ENCODE measurements around the gene ZNF275. TPM values are rescaled to one million over a fixed set of nuclear protein-coding genes. Genes with fewer than 3 reads are reported as not detected.
A peak's percentile ranks its signal among the peaks of the same experiment; 100 is the strongest.

The ZNF275 gene
- total and polyA plus RNA-seq, 2 of the 8 experiments (the other 6 are each of a cell fraction or from before 2014, with no cell fraction given): 8.2 to 9.1 TPM

- CTCF ChIA-PET (ENCODE audit: partially characterized antibody): no interaction called here
- no peak overlapping the region for H3K4ac ChIP-seq (replicated peaks; ENCODE audit: insufficient read length, low read depth, low read length)
Observed at GRCh38 chrX:153382563-153383482, 48.9 kb downstream of the ZNF275 start.

More at GRCh38 chrX:153382563-153383482, 48.9 kb downstream of the ZNF275 start:
- Histone ChIP-seq H3K9ac (replicated peaks in 1 of 4; ENCODE audit: extremely low read depth in 1 of 4, low read depth in 3 of 4, low read length in 3 of 4) (no peak overlapping the region; a peak in 1 of 7 replicates), H2BK5ac (ENCODE audit: low read depth, low read length) (no peak overlapping the region), H2BK20ac (ENCODE audit: low read length) (no peak overlapping the region), H3K36me3 (ENCODE audit: control insufficient read depth in 2 of 4, insufficient read depth in 4 of 4, low read length in 3 of 4) (no peaks in the 10 kb centered on the region), H4K8ac (ENCODE audit: extremely low read depth, insufficient read depth, low read length) (no peak overlapping the region), H3K79me1 (ENCODE audit: low read depth, low read length) (no peaks in the 10 kb centered on the region), H3K4me1 (replicated peaks in 1 of 4; ENCODE audit: control insufficient read depth in 3 of 4, insufficient read depth in 4 of 4, low read length in 3 of 4) (peaks cover 0 to 3% (median 1%) of the 10 kb centered on the region in 4 experiments; a peak in 1 of 7 replicates), H2BK120ac (replicated peaks; ENCODE audit: low read depth, low read length) (no peak overlapping the region), H3K23ac (ENCODE audit: insufficient read length) (no peak overlapping the region), H3K14ac (ENCODE audit: insufficient read length) (no peak overlapping the region), H4K5ac (ENCODE audit: insufficient read length, low read depth, low read length) (no peak overlapping the region), H4K91ac (replicated peaks; ENCODE audit: insufficient read length, low read length) (no peak overlapping the region), H4K20me1 (replicated peaks in 1 of 2; ENCODE audit: control insufficient read depth in 1 of 2, insufficient read depth in 2 of 2, low read length in 2 of 2) (peaks cover 0 to 2% of the 10 kb centered on the region in 2 experiments), H3K9me3 (ENCODE audit: insufficient read depth in 2 of 2, low read depth in 1 of 2, low read length in 1 of 2) (peaks cover 0 to 5% of the 10 kb centered on the region in 2 experiments; a peak in 1 of 4 replicates), H3K4me2 (ENCODE audit: insufficient read depth in 1 of 2, low read depth in 2 of 2, low read length in 2 of 2) (no peak overlapping the region), H2AK5ac (ENCODE audit: low read depth, low read length) (no peak overlapping the region), H2BK15ac (ENCODE audit: low read length) (0 out of 2 replicates have a peak overlapping the region, but pooled peaks have one; percentile 29), H3K79me2 (ENCODE audit: control insufficient read depth in 1 of 2, insufficient read depth in 2 of 2, low read length in 2 of 2) (no peaks in the 10 kb centered on the region), H3K56ac (replicated peaks; ENCODE audit: insufficient read length, low read depth, low read length) (peak overlapping the region; percentile 98), H2AFZ (ENCODE audit: low read length) (no peak overlapping the region), H3K27me3 (replicated peaks in 1 of 4; ENCODE audit: control insufficient read depth in 3 of 4, extremely low read depth in 1 of 4, insufficient read depth in 3 of 4, low read length in 3 of 4) (no peaks in the 10 kb centered on the region), H2BK12ac (ENCODE audit: low read depth, low read length) (no peak overlapping the region), H3K27ac (ENCODE audit: low read depth, low read length) (no peak overlapping the region), H3K4me3 (ENCODE audit: extremely low read depth in 1 of 4, insufficient read depth in 2 of 4, low read depth in 3 of 4, low read length in 4 of 4) (no peak overlapping the region), H3K18ac (ENCODE audit: extremely low read depth, low read length) (no peak overlapping the region), H3K23me2 (ENCODE audit: low read depth, low read length) (peaks cover 15% of the 10 kb centered on the region; the same call in 1 of the 2 replicates)
- DNase-seq (ENCODE audit: low read depth in 1 of 2, low spot score in 2 of 2) (no peak), FAIRE-seq (peak; percentile 63)
- POLR2A ChIA-PET (ENCODE audit: partially characterized antibody): interaction anchor here (1.3 kb wide), 1 partner anchor 37 kb away, joined by 3 read pairs; no protein-coding TSS in a partner anchor
- no peak for TF ChIP-seq EP300 (IDR thresholded peaks at IDR 0.05; ENCODE audit: borderline replicate concordance in 1 of 2, low read depth in 2 of 2, low read length in 2 of 2)
- no peak for TF ChIP-seq POLR2A (IDR thresholded peaks at IDR 0.05; ENCODE audit: control extremely low read depth in 1 of 2, low read depth in 2 of 2, low read length in 2 of 2)
- TF ChIP-seq POU5F1 (IDR thresholded peaks at IDR 0.05; ENCODE audit: low read depth, low read length): no peak
- WGBS, 2 experiments (ENCODE audit: extremely low coverage in 1 of 2, insufficient coverage in 1 of 2, insufficient read length in 1 of 2, insufficient replicate concordance in 2 of 2, low coverage in 1 of 2, low lambda C conversion rate in 2 of 2, missing lambda C conversion rate in 1 of 2): 86% methylated on average over 3 of the region's 3 CpGs; no CpG with 5 or more reads in 1 of the 2 experiments

All from H1 (cell line).